ENCODE data around the gene PLCD1.

- TF ChIP-seq SP1 (IDR thresholded peaks at IDR 0.05) (no peak), SP1 (CRISPR knock-in tag; IDR thresholded peaks at IDR 0.05) (no peak), ZNF121 (CRISPR knock-in tag; IDR thresholded peaks at IDR 0.05) (no peak), CTCF (CRISPR knock-in tag; IDR thresholded peaks at IDR 0.05) (no peak), LCORL (IDR thresholded peaks at IDR 0.05) (no peak), LCORL (CRISPR knock-in tag; IDR thresholded peaks at IDR 0.05) (no peak), ZNF30 (CRISPR knock-in tag; IDR thresholded peaks at IDR 0.05) (no peak), ZNF280D (CRISPR knock-in tag; IDR thresholded peaks at IDR 0.05) (no peak), TEAD3 (CRISPR knock-in tag; optimal IDR thresholded peaks at IDR 0.05; ENCODE audit: borderline replicate concordance) (no peak)
These were observed 12.5 kb downstream of the PLCD1 start for GRCh38 chr3:38016847-38017444.

Data from HepG2 (cell line).